GM12874 (cell line): Measurements from ENCODE around the gene KLHL29.

Source experiments
- TF ChIP-seq, protein P1 (sequence below): IDR thresholded peaks from 2 replicates; pipeline ENCODE4 v1.5.1; 2011; ENCODE audit warnings: low read depth, mild to moderate bottlenecking, control low read depth, low read length, moderate library complexity; ENCODE audit not compliant: insufficient read depth

KLHL29 gene

DNA sequence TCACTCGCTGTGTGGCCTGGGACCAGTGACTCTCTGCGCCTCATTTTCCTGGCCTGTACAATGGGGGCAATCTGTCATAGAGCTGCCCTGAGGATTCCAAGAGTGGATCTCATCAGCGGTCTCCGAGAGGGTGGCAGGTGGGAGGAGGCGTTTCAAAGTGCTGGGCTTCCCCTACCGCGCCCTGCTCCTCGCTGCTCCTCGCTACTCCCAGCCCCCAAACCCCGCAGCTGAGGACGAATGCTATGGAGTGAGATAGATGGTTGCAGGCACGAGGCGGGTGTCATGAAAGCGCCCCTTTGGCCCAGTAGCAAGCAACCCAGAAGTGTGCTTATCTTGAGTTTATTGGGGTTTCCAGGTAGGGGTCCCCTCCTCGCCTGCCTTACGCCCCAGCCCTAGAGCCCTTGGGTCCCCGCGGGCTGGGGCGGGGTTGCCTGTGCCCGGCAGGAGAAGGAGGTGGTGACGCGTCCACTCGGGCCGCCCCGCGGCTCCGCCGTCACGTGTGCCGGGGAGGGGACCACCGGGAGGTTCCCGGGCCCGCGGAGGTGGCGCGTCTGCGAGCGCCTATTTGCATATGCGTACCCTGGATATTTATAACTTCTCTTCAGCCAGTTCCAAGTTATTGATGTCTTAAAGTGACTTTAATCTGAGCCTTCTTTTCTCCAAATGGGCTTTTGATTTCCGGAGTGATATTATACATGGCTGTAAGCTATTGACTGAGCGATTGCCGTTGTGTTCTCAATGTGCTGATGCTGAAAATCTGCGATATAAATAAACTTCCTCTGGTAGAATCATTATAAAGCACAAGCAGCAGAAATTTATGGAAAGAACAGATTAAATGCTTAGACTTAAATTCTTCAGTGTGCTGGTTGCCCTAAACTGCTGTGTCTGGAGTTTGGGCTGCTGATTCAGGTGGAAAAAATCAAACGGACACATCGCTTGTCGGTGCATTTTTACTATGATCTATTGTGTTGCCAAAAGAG, 278.3 kb downstream of the KLHL29 start:
- TF ChIP-seq, protein P1, sequence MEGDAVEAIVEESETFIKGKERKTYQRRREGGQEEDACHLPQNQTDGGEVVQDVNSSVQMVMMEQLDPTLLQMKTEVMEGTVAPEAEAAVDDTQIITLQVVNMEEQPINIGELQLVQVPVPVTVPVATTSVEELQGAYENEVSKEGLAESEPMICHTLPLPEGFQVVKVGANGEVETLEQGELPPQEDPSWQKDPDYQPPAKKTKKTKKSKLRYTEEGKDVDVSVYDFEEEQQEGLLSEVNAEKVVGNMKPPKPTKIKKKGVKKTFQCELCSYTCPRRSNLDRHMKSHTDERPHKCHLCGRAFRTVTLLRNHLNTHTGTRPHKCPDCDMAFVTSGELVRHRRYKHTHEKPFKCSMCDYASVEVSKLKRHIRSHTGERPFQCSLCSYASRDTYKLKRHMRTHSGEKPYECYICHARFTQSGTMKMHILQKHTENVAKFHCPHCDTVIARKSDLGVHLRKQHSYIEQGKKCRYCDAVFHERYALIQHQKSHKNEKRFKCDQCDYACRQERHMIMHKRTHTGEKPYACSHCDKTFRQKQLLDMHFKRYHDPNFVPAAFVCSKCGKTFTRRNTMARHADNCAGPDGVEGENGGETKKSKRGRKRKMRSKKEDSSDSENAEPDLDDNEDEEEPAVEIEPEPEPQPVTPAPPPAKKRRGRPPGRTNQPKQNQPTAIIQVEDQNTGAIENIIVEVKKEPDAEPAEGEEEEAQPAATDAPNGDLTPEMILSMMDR, result no peak

DNA sequence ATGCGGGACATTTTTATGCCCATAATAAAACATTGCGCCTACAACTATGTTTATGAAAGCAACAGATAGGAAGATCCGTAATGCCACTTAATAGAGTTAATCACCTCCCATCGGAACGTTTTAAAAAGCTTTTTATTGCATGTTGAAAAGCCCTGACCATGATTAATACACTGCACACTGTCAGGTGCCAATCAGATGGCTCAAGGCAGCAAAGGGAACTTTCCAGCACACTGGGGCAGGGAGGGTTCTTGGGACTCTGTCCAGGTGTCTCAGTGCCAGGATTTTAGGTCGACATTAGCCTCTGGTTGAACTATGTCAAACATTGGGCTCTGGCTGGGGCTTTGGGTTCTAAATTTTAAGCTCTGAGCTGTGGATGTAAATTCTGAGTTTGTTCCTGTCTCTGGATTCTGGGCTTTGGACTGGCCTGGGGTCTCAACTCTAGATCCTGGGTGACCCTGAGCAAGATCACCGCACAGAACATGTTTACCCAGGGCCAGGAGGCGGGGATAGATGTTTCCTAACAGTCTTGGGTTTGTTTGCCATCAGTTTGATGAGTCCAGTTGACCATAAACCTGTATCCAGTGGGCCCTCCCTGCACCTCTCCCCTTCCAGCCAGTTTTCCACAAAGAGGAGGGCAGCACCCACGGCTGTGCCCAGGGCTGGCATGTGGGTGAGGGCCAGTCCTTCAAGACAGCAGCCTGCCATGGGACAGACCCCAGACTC, 279.2 kb downstream of the KLHL29 start:
- TF ChIP-seq, protein P1, result no peak

- TF ChIP-seq, protein P1, result no peak
These were observed 281.4 kb downstream of the KLHL29 start for GRCh38 chr2:23666241-23666979.

DNA sequence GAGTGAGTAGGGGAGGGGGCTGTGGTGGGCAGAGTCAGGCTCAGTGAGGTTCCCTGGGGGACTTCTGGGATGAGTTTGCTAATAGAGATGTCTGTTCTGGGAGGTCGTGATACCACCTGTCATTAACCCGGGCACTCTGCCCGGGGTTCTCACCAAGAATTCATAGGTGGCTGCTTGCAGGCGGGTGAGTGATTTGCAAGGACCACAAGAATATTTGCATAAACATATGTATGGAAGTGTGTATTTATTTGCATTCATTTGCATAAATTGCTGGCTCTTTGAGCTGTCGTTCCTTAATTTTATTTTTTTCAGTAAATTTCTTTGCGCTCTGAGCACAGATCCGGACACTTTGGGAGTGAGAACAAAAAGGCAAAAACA, 282.0 kb downstream of the KLHL29 start:
- TF ChIP-seq, protein P1, result no peak

- TF ChIP-seq, protein P1, result no peak
These were observed 283.9 kb downstream of the KLHL29 start for GRCh38 chr2:23668756-23669304.

GRCh38 chr2:23669413-23670244, 284.6 kb downstream of the KLHL29 start:
- TF ChIP-seq, protein P1, result no peak
